ENCODE data around the gene TGFBR1.

TGFBR1 gene

GRCh38 chr9:99062549-99062948 lies 42.4 kb upstream of the TGFBR1 start:
- Histone ChIP-seq H3K9me3 (ENCODE audit: control insufficient read depth, insufficient read depth, low read depth, low read length) (no peaks in the 10 kb centered on the region), H3K27ac (ENCODE audit: extremely low read depth, low read depth, low read length) (no peak overlapping the region), H3K36me3 (ENCODE audit: control insufficient read depth in 2 of 2, insufficient read depth in 1 of 2, low read length in 2 of 2) (no peaks in the 10 kb centered on the region), H3K4me1 (ENCODE audit: control insufficient read depth, insufficient read depth, low read length) (no peaks in the 10 kb centered on the region), H3K4me3 (ENCODE audit: low read depth, low read length) (no peak overlapping the region)
- ChIA-PET POLR2A (no interaction called here), CTCF (interaction anchor here (0.7 kb wide), 1 partner anchor 23 kb away, joined by 3 read pairs; no protein-coding TSS in a partner anchor)
- TF ChIP-seq ZNF610 (tag by site-specific recombination; IDR thresholded peaks at IDR 0.05; ENCODE audit: borderline replicate concordance) (no peak), RBAK (tag by site-specific recombination; IDR thresholded peaks at IDR 0.05) (no peak), ZFP37 (tag by site-specific recombination; IDR thresholded peaks at IDR 0.05) (no peak), PBX3 (CRISPR knock-in tag; IDR thresholded peaks at IDR 0.05) (no peak), ZNF223 (tag by site-specific recombination; IDR thresholded peaks at IDR 0.05) (no peak), ZSCAN23 (tag by site-specific recombination; IDR thresholded peaks at IDR 0.05) (no peak)

GRCh38 chr9:99063522-99063921 lies 41.4 kb upstream of the TGFBR1 start:
- H3K4me3 ChIP-seq (ENCODE audit: low read depth, low read length), result no peak overlapping the region
- H3K36me3 ChIP-seq (ENCODE audit: control insufficient read depth in 2 of 2, insufficient read depth in 1 of 2, low read length in 2 of 2), result no peaks in the 10 kb centered on the region
- CTCF ChIA-PET, result interaction anchor here (0.7 kb wide), 1 partner anchor 24 kb away, joined by 3 read pairs; no protein-coding TSS in a partner anchor
- no peak overlapping the region for H3K27ac ChIP-seq (ENCODE audit: extremely low read depth, low read depth, low read length)
- no peaks in the 10 kb centered on the region for H3K9me3 ChIP-seq (ENCODE audit: control insufficient read depth, insufficient read depth, low read depth, low read length)
- POLR2A ChIA-PET, result no interaction called here
- TF ChIP-seq ZNF394 (tag by site-specific recombination; IDR thresholded peaks at IDR 0.05; ENCODE audit: borderline replicate concordance) (no peak), HOXD13 (CRISPR knock-in tag; IDR thresholded peaks at IDR 0.05; ENCODE audit: borderline replicate concordance) (no peak), ZNF175 (tag by site-specific recombination; IDR thresholded peaks at IDR 0.05) (no peak), ZNF114 (tag by site-specific recombination; IDR thresholded peaks at IDR 0.05) (no peak), ZNF266 (tag by site-specific recombination; IDR thresholded peaks at IDR 0.05; ENCODE audit: low read depth) (no peak), PATZ1 (tag by site-specific recombination; IDR thresholded peaks at IDR 0.05) (no peak), ZNF354C (tag by site-specific recombination; IDR thresholded peaks at IDR 0.05; ENCODE audit: borderline replicate concordance, low read depth) (no peak), KLF17 (tag by site-specific recombination; IDR thresholded peaks at IDR 0.05) (no peak), ZNF48 (tag by site-specific recombination; IDR thresholded peaks at IDR 0.05) (no peak), PRDM4 (tag by site-specific recombination; IDR thresholded peaks at IDR 0.05) (no peak), ZNF645 (tag by site-specific recombination; IDR thresholded peaks at IDR 0.05) (no peak), ZNF677 (tag by site-specific recombination; IDR thresholded peaks at IDR 0.05) (no peak), ZFHX2 (tag by site-specific recombination; conservative IDR thresholded peaks at IDR 0.05) (no peak), ZNF501 (tag by site-specific recombination; IDR thresholded peaks at IDR 0.05) (no peak), ZNF416 (tag by site-specific recombination; IDR thresholded peaks at IDR 0.05) (no peak)
- no peaks in the 10 kb centered on the region for H3K4me1 ChIP-seq (ENCODE audit: control insufficient read depth, insufficient read depth, low read length)

All from HEK293 (cell line).